ENCODE data around the gene NEMP1. TPM values are rescaled to one million over a fixed set of nuclear protein-coding genes. Genes with fewer than 3 reads are reported as not detected.

The NEMP1 gene
- total RNA-seq, 1 donor, result 6.5 TPM

GRCh38 chr12:57012600-57013465, 65.8 kb downstream of the NEMP1 start:
- Histone ChIP-seq H3K36me3 (ENCODE audit: insufficient read depth, low read length) (no peaks in the 10 kb centered on the region), H3K79me2 (ENCODE audit: insufficient read depth, low read length) (no peaks in the 10 kb centered on the region), H3K4me3 (ENCODE audit: insufficient read depth, low read length) (no peak overlapping the region), H2AFZ (ENCODE audit: low read length) (no peak overlapping the region), H3K4me2 (ENCODE audit: insufficient read depth, low read length) (no peak overlapping the region), H3K27ac (ENCODE audit: low read depth, low read length) (no peak overlapping the region), H4K20me1 (ENCODE audit: insufficient read depth, low read length) (no peaks in the 10 kb centered on the region), H3K4me1 (ENCODE audit: insufficient read depth, low read length) (peaks cover 15% of the 10 kb centered on the region), H3K27me3 (ENCODE audit: insufficient read depth, low read length) (peaks cover 31% of the 10 kb centered on the region), H3K9me3 (ENCODE audit: low read depth, low read length) (no peaks in the 10 kb centered on the region)
- no peak for DNase-seq (ENCODE audit: insufficient read length, low spot score, missing footprints)
- peak; percentile 6 for TF ChIP-seq CTCF (IDR thresholded peaks at IDR 0.05; ENCODE audit: extremely low read depth, low read depth, low read length)

GRCh38 chr12:57011438-57012424, 66.9 kb downstream of the NEMP1 start:
- H3K9me3 ChIP-seq (ENCODE audit: low read depth, low read length), result no peaks in the 10 kb centered on the region
- peaks cover 17% of the 10 kb centered on the region for H3K4me1 ChIP-seq (ENCODE audit: insufficient read depth, low read length)
- no peak for TF ChIP-seq CTCF (IDR thresholded peaks at IDR 0.05; ENCODE audit: extremely low read depth, low read depth, low read length)
- no peaks in the 10 kb centered on the region for H3K79me2 ChIP-seq (ENCODE audit: insufficient read depth, low read length)
- no peaks in the 10 kb centered on the region for H3K36me3 ChIP-seq (ENCODE audit: insufficient read depth, low read length)
- DNase-seq (ENCODE audit: insufficient read length, low spot score, missing footprints), result no peak
- no peak overlapping the region for H3K4me3 ChIP-seq (ENCODE audit: insufficient read depth, low read length)
- H2AFZ ChIP-seq (ENCODE audit: low read length), result peak overlapping the region; percentile 21
- H4K20me1 ChIP-seq (ENCODE audit: insufficient read depth, low read length), result no peaks in the 10 kb centered on the region
- peaks cover 31% of the 10 kb centered on the region for H3K27me3 ChIP-seq (ENCODE audit: insufficient read depth, low read length)
- H3K4me2 ChIP-seq (ENCODE audit: insufficient read depth, low read length), result peak overlapping the region; percentile 22
- H3K27ac ChIP-seq (ENCODE audit: low read depth, low read length), result no peak overlapping the region

- Histone ChIP-seq H3K27me3 (ENCODE audit: insufficient read depth, low read length) (peaks cover 26% of the 10 kb centered on the region), H3K4me2 (ENCODE audit: insufficient read depth, low read length) (no peak overlapping the region), H4K20me1 (ENCODE audit: insufficient read depth, low read length) (no peaks in the 10 kb centered on the region), H3K36me3 (ENCODE audit: insufficient read depth, low read length) (no peaks in the 10 kb centered on the region), H3K79me2 (ENCODE audit: insufficient read depth, low read length) (peaks cover 2% of the 10 kb centered on the region), H3K27ac (ENCODE audit: low read depth, low read length) (no peak overlapping the region), H3K4me3 (ENCODE audit: insufficient read depth, low read length) (no peak overlapping the region), H2AFZ (ENCODE audit: low read length) (no peak overlapping the region), H3K4me1 (ENCODE audit: insufficient read depth, low read length) (peaks cover 20% of the 10 kb centered on the region), H3K9me3 (ENCODE audit: low read depth, low read length) (no peaks in the 10 kb centered on the region)
- no peak for DNase-seq (ENCODE audit: insufficient read length, low spot score, missing footprints)
- TF ChIP-seq CTCF (IDR thresholded peaks at IDR 0.05; ENCODE audit: extremely low read depth, low read depth, low read length), result no peak
Measured at GRCh38 chr12:57010627-57011247, 67.9 kb downstream of the NEMP1 start.
